AG10803 (cell line): ENCODE measurements around the gene B4GALNT3.

Source experiments
- DNase-seq: peaks from one replicate; pipeline ENCODE4 v3.0.0; 2010; ENCODE audit warnings: low read depth
- H3K4me3 ChIP-seq: 2 replicates; pipeline ENCODE4 v1.5.1; 2011; ENCODE audit warnings: mild to moderate bottlenecking, low read length, control low read depth
- TF ChIP-seq, protein P1 (sequence below): conservative IDR thresholded peaks from 2 replicates; pipeline ENCODE4 v1.5.1; 2011; ENCODE audit warnings: mild to moderate bottlenecking, low read length, control low read depth, inconsistent platforms

The B4GALNT3 gene

DNA sequence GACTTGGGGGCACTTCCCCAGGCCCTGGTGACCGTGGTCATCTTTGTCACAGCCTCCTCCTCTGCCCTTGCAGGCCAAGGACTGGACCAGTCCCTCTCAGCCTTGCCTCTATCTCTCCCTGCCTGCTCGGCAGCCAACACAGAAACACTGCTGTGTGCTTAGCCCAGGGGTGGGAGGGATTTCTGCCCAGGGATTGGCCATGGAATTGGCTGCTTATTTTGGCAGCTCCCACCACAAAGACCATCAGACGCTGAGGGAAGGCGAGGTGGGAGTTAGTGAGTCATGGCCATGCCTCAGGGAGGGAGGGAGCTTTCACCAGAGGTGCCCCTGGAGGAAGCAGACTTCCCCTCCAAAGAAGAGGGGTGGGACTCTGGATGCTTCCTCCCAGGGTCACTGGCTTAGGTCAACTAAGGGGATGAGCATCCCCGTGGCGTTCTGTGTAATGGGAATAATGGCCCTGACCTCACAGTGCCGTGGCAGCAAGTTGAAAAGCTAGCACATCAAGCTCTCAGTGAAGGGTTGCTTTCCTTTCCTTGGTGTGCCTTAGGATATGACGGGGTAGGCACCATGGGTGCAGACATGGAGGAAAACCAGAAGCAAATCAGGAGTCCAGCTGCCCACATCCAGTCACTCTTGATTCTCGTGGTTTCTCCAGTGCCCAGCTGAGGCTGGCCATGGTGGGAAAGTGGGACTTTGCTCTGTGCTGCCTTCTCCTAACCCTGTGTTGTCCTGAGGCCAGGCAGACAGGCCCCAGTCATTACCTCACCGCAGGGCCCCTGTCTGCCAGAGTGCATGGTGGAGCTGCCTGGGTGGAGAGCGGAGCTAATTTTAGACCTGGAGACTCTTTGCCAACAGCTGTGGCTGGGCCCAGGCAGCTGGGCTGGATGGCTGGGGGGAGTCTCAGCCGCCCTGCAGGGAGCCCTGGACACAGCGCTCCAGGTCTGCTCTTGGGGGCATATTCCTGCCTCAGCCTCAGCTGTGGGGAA is 21.4 kb downstream of the B4GALNT3 start:
- H3K4me3 ChIP-seq, result no peak overlapping the region
- TF ChIP-seq, protein P1, sequence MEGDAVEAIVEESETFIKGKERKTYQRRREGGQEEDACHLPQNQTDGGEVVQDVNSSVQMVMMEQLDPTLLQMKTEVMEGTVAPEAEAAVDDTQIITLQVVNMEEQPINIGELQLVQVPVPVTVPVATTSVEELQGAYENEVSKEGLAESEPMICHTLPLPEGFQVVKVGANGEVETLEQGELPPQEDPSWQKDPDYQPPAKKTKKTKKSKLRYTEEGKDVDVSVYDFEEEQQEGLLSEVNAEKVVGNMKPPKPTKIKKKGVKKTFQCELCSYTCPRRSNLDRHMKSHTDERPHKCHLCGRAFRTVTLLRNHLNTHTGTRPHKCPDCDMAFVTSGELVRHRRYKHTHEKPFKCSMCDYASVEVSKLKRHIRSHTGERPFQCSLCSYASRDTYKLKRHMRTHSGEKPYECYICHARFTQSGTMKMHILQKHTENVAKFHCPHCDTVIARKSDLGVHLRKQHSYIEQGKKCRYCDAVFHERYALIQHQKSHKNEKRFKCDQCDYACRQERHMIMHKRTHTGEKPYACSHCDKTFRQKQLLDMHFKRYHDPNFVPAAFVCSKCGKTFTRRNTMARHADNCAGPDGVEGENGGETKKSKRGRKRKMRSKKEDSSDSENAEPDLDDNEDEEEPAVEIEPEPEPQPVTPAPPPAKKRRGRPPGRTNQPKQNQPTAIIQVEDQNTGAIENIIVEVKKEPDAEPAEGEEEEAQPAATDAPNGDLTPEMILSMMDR, result no peak
- DNase-seq, result peak; percentile 50

DNA sequence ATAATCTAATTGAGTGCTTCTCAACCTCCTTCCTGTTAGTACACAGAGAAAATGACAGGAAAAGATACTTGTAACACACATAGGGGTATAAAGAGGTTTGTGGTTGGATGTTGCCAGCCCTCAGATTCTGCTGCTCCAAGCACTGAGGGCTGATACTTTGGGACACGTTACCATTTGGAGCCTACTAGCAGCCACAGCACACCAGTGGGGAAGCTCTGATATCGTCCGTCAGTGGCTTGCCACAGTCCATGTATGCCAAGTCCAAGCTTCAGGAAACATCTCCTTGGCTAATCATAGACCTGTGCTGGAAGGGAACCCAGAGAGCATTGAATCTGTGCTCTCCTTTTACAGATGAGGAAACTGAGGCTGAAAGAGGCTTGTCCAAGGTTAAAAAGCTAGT is 22.3 kb downstream of the B4GALNT3 start:
- DNase-seq, result no peak
- TF ChIP-seq, protein P1, result no peak

DNA sequence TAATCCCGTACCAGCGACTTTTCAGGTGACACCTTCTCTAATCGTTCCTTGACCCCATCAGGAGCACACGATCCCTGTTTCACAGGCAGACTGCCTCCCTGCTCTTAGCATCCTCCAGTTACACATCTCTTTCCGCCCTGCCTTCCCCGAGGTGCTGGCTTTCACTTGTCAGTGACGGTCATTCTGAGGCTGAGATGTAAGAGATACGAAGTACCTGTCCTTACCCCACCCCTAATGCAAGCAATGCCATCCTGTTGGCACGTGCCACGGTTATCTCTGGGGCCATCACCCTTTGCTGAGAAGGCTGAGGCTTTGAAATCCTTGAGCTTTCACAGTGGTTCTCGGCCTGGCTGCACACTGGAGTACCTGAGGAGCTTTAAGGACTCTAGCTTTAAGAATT is 24.4 kb downstream of the B4GALNT3 start:
- no peak overlapping the region for H3K4me3 ChIP-seq
- no peak for DNase-seq
- TF ChIP-seq, protein P1, result no peak

More for the DNA sequence above, 22.3 kb downstream of the B4GALNT3 start:
- H3K4me3 ChIP-seq, result no peak overlapping the region

DNA sequence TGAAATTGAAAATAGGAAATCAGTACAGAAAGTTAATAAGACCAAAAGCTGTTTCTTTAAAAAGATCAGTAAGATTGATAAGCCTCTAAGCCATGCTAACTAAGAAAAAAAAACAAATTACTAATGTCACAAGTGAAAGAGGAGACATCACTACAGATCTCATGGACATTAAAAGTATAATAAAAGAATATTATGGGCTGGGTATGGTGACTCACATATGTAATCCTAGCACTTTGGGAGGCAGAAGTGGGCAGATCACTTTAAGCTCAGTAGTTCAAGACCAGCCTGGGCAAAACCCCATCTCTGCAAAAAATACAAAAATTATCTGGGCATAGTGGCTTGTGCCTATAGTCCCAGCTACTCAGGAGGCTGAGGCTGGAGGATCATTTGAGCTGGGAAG is 30.5 kb downstream of the B4GALNT3 start:
- no peak overlapping the region for H3K4me3 ChIP-seq
- TF ChIP-seq, protein P1, result no peak
- DNase-seq, result no peak

DNA sequence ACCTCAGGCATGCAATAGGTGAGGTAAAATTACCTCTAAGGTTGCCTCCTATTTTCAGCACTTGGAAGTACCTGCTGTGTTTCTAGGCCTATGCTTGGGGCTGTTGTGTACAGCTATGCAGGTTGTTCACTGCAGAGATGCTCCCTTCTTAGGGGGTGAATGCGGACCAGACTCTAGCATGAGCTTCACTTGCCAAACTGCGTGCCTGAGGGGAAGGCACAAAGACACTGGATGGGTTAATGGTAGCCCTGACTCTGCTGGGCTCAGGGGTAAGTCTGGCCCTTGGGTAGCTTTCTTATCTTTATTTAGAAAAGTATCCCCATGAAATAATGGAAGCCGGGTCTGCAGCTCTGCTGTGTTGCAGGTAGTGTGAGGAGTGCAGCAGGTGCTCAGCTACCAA is 35.7 kb downstream of the B4GALNT3 start:
- H3K4me3 ChIP-seq, result no peak overlapping the region
- TF ChIP-seq, protein P1, result no peak
- DNase-seq, result no peak

DNA sequence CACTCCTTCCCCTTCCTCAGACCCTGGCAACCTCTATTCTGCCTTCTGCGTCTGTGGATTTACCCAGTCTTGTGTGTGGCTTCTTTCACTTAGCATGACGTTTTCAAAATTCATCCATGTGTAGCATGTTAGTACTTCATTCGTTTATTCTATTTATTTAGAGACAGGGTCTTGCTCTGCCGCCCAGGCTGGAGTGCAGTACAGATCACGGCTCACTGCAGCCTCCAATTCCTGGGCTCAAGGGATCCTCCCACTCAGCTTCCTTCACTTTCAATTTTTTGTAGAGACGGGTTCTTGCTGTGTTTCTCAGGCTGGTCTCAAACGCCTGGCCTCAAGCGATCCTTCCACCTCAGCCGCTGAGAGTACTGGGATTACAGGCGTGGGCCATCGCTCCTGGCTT is 37.0 kb downstream of the B4GALNT3 start:
- TF ChIP-seq, protein P1, result no peak
- H3K4me3 ChIP-seq, result no peak overlapping the region
- no peak for DNase-seq
